Astrocyte (in vitro differentiated cells and primary cell): ENCODE data around the gene SLC25A48.

Source experiments
- CTCF ChIP-seq: IDR thresholded peaks from 2 replicates; pipeline ENCODE4 v1.5.1; 2011; ENCODE audit warnings: low read depth, mild to moderate bottlenecking, inconsistent platforms, low read length, moderate library complexity; ENCODE audit not compliant: insufficient read depth
- EZH2 ChIP-seq: IDR thresholded peaks from 2 replicates; pipeline ENCODE4 v1.6.1; 2012; ENCODE audit warnings: mild to moderate bottlenecking, low read length, inconsistent platforms; ENCODE audit not compliant: insufficient read depth

DNA sequence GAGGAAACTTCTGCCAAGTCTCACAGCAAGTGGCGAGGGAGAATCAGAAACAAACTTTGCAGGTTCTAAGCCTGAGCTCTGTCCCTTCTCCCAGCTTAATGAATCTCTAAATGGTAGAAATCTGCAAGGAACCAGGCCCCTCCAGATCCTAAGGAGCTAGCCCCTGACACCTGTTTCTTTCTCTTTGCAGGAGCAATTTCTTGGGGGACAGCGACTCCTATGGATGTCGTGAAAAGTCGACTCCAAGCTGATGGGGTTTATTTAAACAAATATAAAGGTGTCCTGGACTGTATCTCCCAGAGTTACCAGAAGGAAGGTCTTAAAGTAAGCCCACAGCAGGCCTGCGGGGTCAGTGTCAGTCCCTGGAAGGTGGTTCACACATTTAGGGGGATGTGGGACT lies 39.4 kb downstream of the SLC25A48 start:
- TF ChIP-seq CTCF, result no peak
- no peak for TF ChIP-seq EZH2
